GM19240 (cell line): ENCODE data around the gene ASCL3.
"Not testable (repeated sequence)": the region's sequence is repeated elsewhere in the genome, so short reads cannot be mapped to it uniquely, and the experiment has no call there.

ENCODE experiments used
- DNase-seq: peaks from one replicate; pipeline ENCODE4 v3.0.0; 2011; ENCODE audit warnings: low spot score; ENCODE audit not compliant: insufficient read length

The ASCL3 gene

GRCh38 chr11:8910649-8911026 lies 32.2 kb downstream of the ASCL3 start:
- DNase-seq, result no peak

DNA sequence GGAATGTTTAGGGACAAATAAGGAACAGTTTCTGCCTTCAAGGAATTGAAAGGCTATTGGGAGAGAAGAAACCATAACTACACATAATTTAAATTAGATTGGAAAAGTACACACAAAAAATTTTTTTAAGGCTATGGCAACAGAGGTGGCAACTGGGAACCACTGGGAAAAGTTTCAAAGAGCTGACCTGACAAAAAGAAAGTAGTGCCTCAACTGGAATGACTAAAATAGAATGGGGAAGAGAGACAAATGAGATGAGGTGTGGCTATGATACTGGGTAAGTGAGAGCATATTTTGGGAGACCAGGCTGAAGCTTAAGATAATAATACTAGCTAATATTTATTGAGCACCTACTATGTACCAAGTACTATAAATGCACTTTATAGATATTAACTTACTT lies 34.7 kb downstream of the ASCL3 start:
- no peak for DNase-seq

DNA sequence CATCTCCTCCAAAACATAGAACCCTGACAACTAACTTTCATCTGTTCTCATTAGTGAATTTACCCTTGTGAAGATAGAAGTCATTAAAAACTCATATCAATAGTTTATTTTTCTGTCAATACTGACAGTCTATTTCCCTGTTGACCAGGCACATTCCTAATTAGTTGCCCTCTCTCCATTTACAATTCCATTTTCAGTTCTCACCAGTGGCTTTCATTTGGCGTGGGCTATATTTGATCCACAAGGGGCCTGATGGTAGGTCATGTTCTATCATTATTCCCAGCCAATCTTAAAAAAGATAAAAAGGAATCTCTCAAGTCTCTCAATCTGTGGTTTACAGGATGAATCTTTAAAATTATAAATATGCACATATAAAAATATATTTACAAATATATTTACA lies 35.7 kb downstream of the ASCL3 start:
- no peak for DNase-seq

DNA sequence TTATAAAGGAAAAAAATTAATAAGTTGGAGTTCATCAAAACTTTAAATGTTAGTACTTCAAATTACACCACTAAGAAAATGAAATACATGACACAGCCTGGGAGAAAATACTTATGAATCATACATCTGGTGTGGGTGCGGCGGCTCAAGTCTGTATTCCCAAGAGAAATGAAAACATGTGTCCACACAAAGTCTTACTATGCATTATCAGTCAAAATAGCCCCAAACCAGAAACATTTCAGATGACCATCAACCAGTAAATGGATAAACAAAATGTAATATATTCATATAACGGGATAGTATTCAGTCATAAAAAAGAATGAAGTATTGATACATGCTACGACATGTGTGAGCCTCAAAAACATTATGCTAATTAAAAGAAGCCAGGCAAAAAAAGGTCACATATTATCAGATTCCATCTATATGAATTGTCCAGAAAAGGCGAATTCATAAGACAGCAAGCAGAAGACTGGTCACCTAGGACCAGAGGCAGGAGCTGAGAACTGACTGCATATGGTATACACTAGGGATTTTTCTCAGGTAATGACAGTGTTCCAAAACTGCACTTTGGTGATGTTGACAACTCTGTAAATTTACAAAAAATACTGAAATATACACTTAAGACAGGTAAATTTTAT lies 37.2 kb downstream of the ASCL3 start:
- no peak for DNase-seq

- no peak for DNase-seq
Measured at GRCh38 chr11:8899119-8899753, 43.6 kb downstream of the ASCL3 start.

DNA sequence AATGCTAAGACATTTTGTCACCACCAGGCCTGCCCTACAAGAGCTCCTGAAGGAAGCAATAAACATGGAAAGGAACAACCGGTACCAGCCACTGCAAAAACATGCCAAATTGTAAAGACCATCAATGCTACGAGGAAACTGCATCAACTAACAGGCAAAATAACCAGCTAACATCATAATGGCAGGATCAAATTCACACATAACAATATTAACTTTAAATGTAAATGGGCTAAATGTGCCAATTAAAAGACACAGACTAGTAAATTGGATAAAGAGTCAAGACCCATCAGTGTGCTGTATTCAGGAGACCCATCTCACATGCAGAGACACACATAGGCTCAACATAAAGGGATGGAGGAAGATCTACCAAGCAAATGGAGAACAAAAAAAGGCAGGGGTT lies 51.6 kb downstream of the ASCL3 start:
- DNase-seq, result not testable (repeated sequence)
